ENCODE results near the gene B3GNT9. TPM values are rescaled to one million over a fixed set of nuclear protein-coding genes. Genes with fewer than 3 reads are reported as not detected.

Gene B3GNT9
- polyA plus RNA-seq (2013): 5.6 TPM in 2 replicates

GRCh38 chr16:67150833-67151396 is at the start of gene B3GNT9:
Gene B3GNT9, minus strand, starts transcription at chr16:67150998. Its CDS starts 513 bp downstream, at chr16:67150485.
- Histone ChIP-seq H4K8ac (ENCODE audit: low read depth, low read length) (peak within 1 kb of the TSS; percentile 69), H3K9me3 (ENCODE audit: insufficient read depth, low read depth, low read length) (peaks cover 15% of the 10 kb centered on the region), H3K27me3 (ENCODE audit: insufficient read depth, low read length) (peaks cover 32% of the 10 kb centered on the region), H2BK12ac (ENCODE audit: low read length) (no peak within 1 kb of the TSS), H3K4me3 (ENCODE audit: low read depth, low read length) (peak within 1 kb of the TSS; percentile 73), H3K9ac (ENCODE audit: low read length) (peak within 1 kb of the TSS; percentile 45), H2AK5ac (ENCODE audit: low read length) (no peak within 1 kb of the TSS), H3K4me2 (ENCODE audit: low read length) (peak within 1 kb of the TSS; percentile 91), H2AFZ (ENCODE audit: insufficient read depth, low read length, poor library complexity) (peak within 1 kb of the TSS; percentile 74), H3K79me2 (ENCODE audit: control insufficient read depth, insufficient read depth, low read length, poor library complexity) (no peaks in the 10 kb centered on the region), H2BK5ac (ENCODE audit: low read depth, low read length, poor library complexity) (no peak within 1 kb of the TSS), H3K36me3 (ENCODE audit: control insufficient read depth in 1 of 2, insufficient read depth in 2 of 2, low read length in 2 of 2) (peaks cover 27 to 32% of the 10 kb centered on the region in 2 experiments), H4K12ac (ENCODE audit: low read depth, low read length) (peak within 1 kb of the TSS; percentile 39), H2BK120ac (ENCODE audit: insufficient read depth, low read length, poor library complexity) (no peak within 1 kb of the TSS), H3K4me1 (ENCODE audit: control insufficient read depth in 1 of 2, insufficient read depth in 2 of 2, low read length in 2 of 2) (peaks cover 6 to 11% of the 10 kb centered on the region in 2 experiments), H3K23ac (ENCODE audit: low read length) (no peak within 1 kb of the TSS), H3K4ac (ENCODE audit: low read depth, low read length) (peak within 1 kb of the TSS; percentile 15), H3K18ac (ENCODE audit: low read length) (peak within 1 kb of the TSS; percentile 31), H3K27ac (ENCODE audit: low read depth, low read length) (no peak within 1 kb of the TSS), H4K91ac (ENCODE audit: low read depth, low read length) (peak within 1 kb of the TSS; percentile 62), H3K14ac (ENCODE audit: low read length) (peak within 1 kb of the TSS; percentile 36), H3K79me1 (ENCODE audit: low read length) (peaks cover 6% of the 10 kb centered on the region)
- DNase-seq: no peak
- WGBS (ENCODE audit: extremely low coverage, insufficient coverage, insufficient read length): no CpG with 5 or more reads among the region's 34 CpGs

GRCh38 chr16:67200491-67200890 is 49.7 kb upstream of the B3GNT9 start:
- Histone ChIP-seq H3K4me1 (ENCODE audit: control insufficient read depth in 1 of 2, insufficient read depth in 2 of 2, low read length in 2 of 2) (peaks cover 12 to 20% of the 10 kb centered on the region in 2 experiments), H3K4ac (ENCODE audit: low read depth, low read length) (no peak overlapping the region), H2AK5ac (ENCODE audit: low read length) (no peak overlapping the region), H2BK12ac (ENCODE audit: low read length) (no peak overlapping the region), H4K91ac (ENCODE audit: low read depth, low read length) (no peak overlapping the region), H3K18ac (ENCODE audit: low read length) (no peak overlapping the region), H3K4me3 (ENCODE audit: low read depth, low read length) (no peak overlapping the region), H3K9me3 (ENCODE audit: insufficient read depth, low read depth, low read length) (peaks cover 4% of the 10 kb centered on the region), H2BK120ac (ENCODE audit: insufficient read depth, low read length, poor library complexity) (no peak overlapping the region), H3K79me1 (ENCODE audit: low read length) (peaks cover 8% of the 10 kb centered on the region), H3K79me2 (ENCODE audit: control insufficient read depth, insufficient read depth, low read length, poor library complexity) (no peaks in the 10 kb centered on the region), H3K36me3 (ENCODE audit: control insufficient read depth in 1 of 2, insufficient read depth in 2 of 2, low read length in 2 of 2) (peaks cover 60 to 67% of the 10 kb centered on the region in 2 experiments), H4K12ac (ENCODE audit: low read depth, low read length) (no peak overlapping the region), H3K27me3 (ENCODE audit: insufficient read depth, low read length) (no peaks in the 10 kb centered on the region), H3K23ac (ENCODE audit: low read length) (no peak overlapping the region), H3K27ac (ENCODE audit: low read depth, low read length) (no peak overlapping the region), H2AFZ (ENCODE audit: insufficient read depth, low read length, poor library complexity) (no peak overlapping the region), H2BK5ac (ENCODE audit: low read depth, low read length, poor library complexity) (no peak overlapping the region), H3K14ac (ENCODE audit: low read length) (no peak overlapping the region), H4K8ac (ENCODE audit: low read depth, low read length) (no peak overlapping the region), H3K9ac (ENCODE audit: low read length) (no peak overlapping the region), H3K4me2 (ENCODE audit: low read length) (no peak overlapping the region)
- no CpG with 5 or more reads among the region's 8 CpGs for WGBS (ENCODE audit: extremely low coverage, insufficient coverage, insufficient read length)
- no peak for DNase-seq

GRCh38 chr16:67199808-67200198 is 49.0 kb upstream of the B3GNT9 start:
- peaks cover 4% of the 10 kb centered on the region for H3K9me3 ChIP-seq (ENCODE audit: insufficient read depth, low read depth, low read length)
- H3K79me1 ChIP-seq (ENCODE audit: low read length): peaks cover 8% of the 10 kb centered on the region
- H2BK12ac ChIP-seq (ENCODE audit: low read length): peak overlapping the region; percentile 26
- H4K91ac ChIP-seq (ENCODE audit: low read depth, low read length): no peak overlapping the region
- H2AK5ac ChIP-seq (ENCODE audit: low read length): no peak overlapping the region
- WGBS (ENCODE audit: extremely low coverage, insufficient coverage, insufficient read length): no CpG with 5 or more reads among the region's 22 CpGs
- no peak overlapping the region for H4K12ac ChIP-seq (ENCODE audit: low read depth, low read length)
- no peaks in the 10 kb centered on the region for H3K27me3 ChIP-seq (ENCODE audit: insufficient read depth, low read length)
- H3K36me3 ChIP-seq (ENCODE audit: control insufficient read depth in 1 of 2, insufficient read depth in 2 of 2, low read length in 2 of 2): peaks cover 67 to 74% of the 10 kb centered on the region in 2 experiments
- DNase-seq: no peak
- peak overlapping the region; percentile 1 for H3K4me3 ChIP-seq (ENCODE audit: low read depth, low read length)
- peak overlapping the region; percentile 10 for H2AFZ ChIP-seq (ENCODE audit: insufficient read depth, low read length, poor library complexity)
- no peak overlapping the region for H2BK120ac ChIP-seq (ENCODE audit: insufficient read depth, low read length, poor library complexity)
- no peaks in the 10 kb centered on the region for H3K79me2 ChIP-seq (ENCODE audit: control insufficient read depth, insufficient read depth, low read length, poor library complexity)
- no peak overlapping the region for H2BK5ac ChIP-seq (ENCODE audit: low read depth, low read length, poor library complexity)
- no peak overlapping the region for H3K23ac ChIP-seq (ENCODE audit: low read length)
- H3K4me1 ChIP-seq (ENCODE audit: control insufficient read depth in 1 of 2, insufficient read depth in 2 of 2, low read length in 2 of 2): peaks cover 12 to 20% of the 10 kb centered on the region in 2 experiments
- H3K18ac ChIP-seq (ENCODE audit: low read length): no peak overlapping the region
- peak overlapping the region; percentile 21 for H4K8ac ChIP-seq (ENCODE audit: low read depth, low read length)
- no peak overlapping the region for H3K27ac ChIP-seq (ENCODE audit: low read depth, low read length)
- peak overlapping the region; percentile 56 for H3K4me2 ChIP-seq (ENCODE audit: low read length)
- no peak overlapping the region for H3K9ac ChIP-seq (ENCODE audit: low read length)
- peak overlapping the region; percentile 22 for H3K14ac ChIP-seq (ENCODE audit: low read length)
- no peak overlapping the region for H3K4ac ChIP-seq (ENCODE audit: low read depth, low read length)

- peak within 1 kb of the TSS; percentile 22 for H4K91ac ChIP-seq (ENCODE audit: low read depth, low read length)
- H3K23ac ChIP-seq (ENCODE audit: low read length): no peak within 1 kb of the TSS
- H3K79me1 ChIP-seq (ENCODE audit: low read length): peaks cover 8% of the 10 kb centered on the region
- H4K8ac ChIP-seq (ENCODE audit: low read depth, low read length): peak within 1 kb of the TSS; percentile 62
- peak within 1 kb of the TSS; percentile 26 for H2BK12ac ChIP-seq (ENCODE audit: low read length)
- H2BK5ac ChIP-seq (ENCODE audit: low read depth, low read length, poor library complexity): no peak within 1 kb of the TSS
- no peak within 1 kb of the TSS for H3K18ac ChIP-seq (ENCODE audit: low read length)
- peak; percentile 89 to 93 for DNase-seq
- no CpG with 5 or more reads among the region's 61 CpGs for WGBS (ENCODE audit: extremely low coverage, insufficient coverage, insufficient read length)
- no peaks in the 10 kb centered on the region for H3K27me3 ChIP-seq (ENCODE audit: insufficient read depth, low read length)
- no peak within 1 kb of the TSS for H2BK120ac ChIP-seq (ENCODE audit: insufficient read depth, low read length, poor library complexity)
- H3K27ac ChIP-seq (ENCODE audit: low read depth, low read length): peak within 1 kb of the TSS; percentile 16
- no peak within 1 kb of the TSS for H2AK5ac ChIP-seq (ENCODE audit: low read length)
- H3K4me3 ChIP-seq (ENCODE audit: low read depth, low read length): peak within 1 kb of the TSS; percentile 55
- H3K4me2 ChIP-seq (ENCODE audit: low read length): peak within 1 kb of the TSS; percentile 70
- peak within 1 kb of the TSS; percentile 10 for H4K12ac ChIP-seq (ENCODE audit: low read depth, low read length)
- no peak within 1 kb of the TSS for H3K4ac ChIP-seq (ENCODE audit: low read depth, low read length)
- H2AFZ ChIP-seq (ENCODE audit: insufficient read depth, low read length, poor library complexity): peak within 1 kb of the TSS; percentile 10
- H3K9ac ChIP-seq (ENCODE audit: low read length): no peak within 1 kb of the TSS
- peaks cover 72 to 78% of the 10 kb centered on the region in 2 experiments for H3K36me3 ChIP-seq (ENCODE audit: control insufficient read depth in 1 of 2, insufficient read depth in 2 of 2, low read length in 2 of 2)
- peaks cover 12 to 20% of the 10 kb centered on the region in 2 experiments for H3K4me1 ChIP-seq (ENCODE audit: control insufficient read depth in 1 of 2, insufficient read depth in 2 of 2, low read length in 2 of 2)
- H3K79me2 ChIP-seq (ENCODE audit: control insufficient read depth, insufficient read depth, low read length, poor library complexity): no peaks in the 10 kb centered on the region
- H3K14ac ChIP-seq (ENCODE audit: low read length): peak within 1 kb of the TSS; percentile 22
- H3K9me3 ChIP-seq (ENCODE audit: insufficient read depth, low read depth, low read length): peaks cover 4% of the 10 kb centered on the region
These were observed 48.4 kb upstream of the B3GNT9 start, which contains the start of gene ELMO3 for GRCh38 chr16:67199011-67199807. Gene ELMO3, plus strand, starts transcription at chr16:67199131. Its CDS starts 196 bp downstream, at chr16:67199327.
